Measurements from ENCODE around the gene PINLYP. TPM values are rescaled to one million over a fixed set of nuclear protein-coding genes. Genes with fewer than 3 reads are reported as not detected.

PINLYP gene
- total RNA-seq, 4 donors from 2014 or later: 7.5 to 45.7 (median 21.6) TPM

DNA sequence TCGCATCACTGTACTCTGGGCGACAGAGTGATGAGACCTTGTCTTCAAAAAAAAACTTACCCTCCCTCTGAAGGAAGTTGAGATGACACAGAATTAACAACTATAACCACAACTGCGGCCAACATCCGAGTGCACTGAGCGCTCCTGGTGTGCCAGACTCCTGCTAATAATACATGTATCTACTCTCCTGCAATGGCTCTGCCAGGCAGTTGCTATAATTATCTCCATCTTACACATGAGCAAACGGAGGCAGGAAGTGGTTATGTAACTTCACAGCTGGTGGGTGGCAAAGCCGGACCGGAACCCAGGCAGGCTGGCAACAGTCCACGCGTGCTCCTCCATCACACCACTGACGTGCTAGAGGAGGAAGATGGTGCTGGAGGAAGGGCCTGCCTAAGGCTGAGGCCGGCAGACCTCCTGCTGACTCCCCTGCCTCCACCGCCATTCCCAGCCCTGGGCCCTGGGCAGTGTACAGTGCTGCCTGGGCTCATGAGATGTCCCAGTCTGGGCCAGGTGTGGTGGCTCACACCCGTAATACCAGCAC, 12.8 kb upstream of the PINLYP start:
- WGBS, 2 donors: 56 to 65% methylated on average over 12 to 13 of the region's 14 CpGs
- Histone ChIP-seq H3K4me3 (no peak overlapping the region), H3K9me3 (no peaks in the 10 kb centered on the region), H3K27ac (peak overlapping the region in 3 of 4 donors; percentile 34 to 64 (median 59)), H3K27me3 (no peaks in the 10 kb centered on the region), H3K36me3 (peaks cover 0 to 38% (median 0%) of the 10 kb centered on the region in 3 donors), H3K4me1 (peaks cover 0 to 14% (median 4%) of the 10 kb centered on the region in 4 donors)
- peak; percentile 38 to 64 for DNase-seq (ENCODE audit: low spot score in 2 of 2)
- TF ChIP-seq POLR2A (IDR thresholded peaks at IDR 0.05) (no peak), EP300 (IDR thresholded peaks at IDR 0.05) (peak in 1 of 2 donors; percentile 82)

DNA sequence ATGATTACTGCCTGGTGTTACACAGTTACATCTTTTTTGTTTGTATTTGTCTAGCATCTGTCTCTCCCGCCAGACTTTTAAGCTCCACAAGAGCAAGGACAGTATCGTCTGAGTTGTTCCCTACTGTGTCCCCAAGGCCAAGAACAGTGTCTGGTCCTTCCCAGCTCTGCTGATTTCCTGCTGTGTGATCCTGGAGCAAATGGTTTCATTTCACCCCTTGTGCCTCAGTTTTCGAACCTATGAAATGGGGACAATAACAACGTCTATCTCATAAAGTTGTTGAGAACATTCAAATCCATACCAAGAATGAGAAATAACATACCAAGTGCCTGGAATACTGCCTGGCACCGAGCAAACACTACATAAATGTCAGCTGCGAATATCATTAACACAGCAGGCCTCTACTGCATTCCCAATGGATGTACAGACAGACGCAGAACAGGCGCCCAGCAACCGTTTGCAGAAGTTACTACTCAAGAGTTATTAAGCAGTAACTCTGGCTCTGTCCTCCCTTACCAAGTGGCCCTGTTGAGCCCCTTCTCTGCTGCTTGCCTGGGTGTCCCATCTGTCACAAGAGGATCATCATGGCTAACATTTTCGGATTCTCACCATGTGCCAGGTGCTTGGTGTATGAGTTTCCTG, 11.7 kb upstream of the PINLYP start:
- H3K27me3 ChIP-seq: no peaks in the 10 kb centered on the region
- H3K9me3 ChIP-seq: no peaks in the 10 kb centered on the region
- TF ChIP-seq, protein P1, sequence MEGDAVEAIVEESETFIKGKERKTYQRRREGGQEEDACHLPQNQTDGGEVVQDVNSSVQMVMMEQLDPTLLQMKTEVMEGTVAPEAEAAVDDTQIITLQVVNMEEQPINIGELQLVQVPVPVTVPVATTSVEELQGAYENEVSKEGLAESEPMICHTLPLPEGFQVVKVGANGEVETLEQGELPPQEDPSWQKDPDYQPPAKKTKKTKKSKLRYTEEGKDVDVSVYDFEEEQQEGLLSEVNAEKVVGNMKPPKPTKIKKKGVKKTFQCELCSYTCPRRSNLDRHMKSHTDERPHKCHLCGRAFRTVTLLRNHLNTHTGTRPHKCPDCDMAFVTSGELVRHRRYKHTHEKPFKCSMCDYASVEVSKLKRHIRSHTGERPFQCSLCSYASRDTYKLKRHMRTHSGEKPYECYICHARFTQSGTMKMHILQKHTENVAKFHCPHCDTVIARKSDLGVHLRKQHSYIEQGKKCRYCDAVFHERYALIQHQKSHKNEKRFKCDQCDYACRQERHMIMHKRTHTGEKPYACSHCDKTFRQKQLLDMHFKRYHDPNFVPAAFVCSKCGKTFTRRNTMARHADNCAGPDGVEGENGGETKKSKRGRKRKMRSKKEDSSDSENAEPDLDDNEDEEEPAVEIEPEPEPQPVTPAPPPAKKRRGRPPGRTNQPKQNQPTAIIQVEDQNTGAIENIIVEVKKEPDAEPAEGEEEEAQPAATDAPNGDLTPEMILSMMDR (IDR thresholded peaks at IDR 0.05): no peak
- TF ChIP-seq EP300 (IDR thresholded peaks at IDR 0.05): no peak
- TF ChIP-seq POLR2A (IDR thresholded peaks at IDR 0.05): no peak
- peaks cover 0 to 14% (median 4%) of the 10 kb centered on the region in 4 donors for H3K4me1 ChIP-seq
- no peak for DNase-seq (ENCODE audit: low spot score in 2 of 2)
- H3K4me3 ChIP-seq: no peak overlapping the region
- peaks cover 0 to 35% (median 0%) of the 10 kb centered on the region in 3 donors for H3K36me3 ChIP-seq
- WGBS, 2 donors: 78 to 84% methylated on average over 10 of the region's 10 CpGs
- H3K27ac ChIP-seq: no peak overlapping the region

DNA sequence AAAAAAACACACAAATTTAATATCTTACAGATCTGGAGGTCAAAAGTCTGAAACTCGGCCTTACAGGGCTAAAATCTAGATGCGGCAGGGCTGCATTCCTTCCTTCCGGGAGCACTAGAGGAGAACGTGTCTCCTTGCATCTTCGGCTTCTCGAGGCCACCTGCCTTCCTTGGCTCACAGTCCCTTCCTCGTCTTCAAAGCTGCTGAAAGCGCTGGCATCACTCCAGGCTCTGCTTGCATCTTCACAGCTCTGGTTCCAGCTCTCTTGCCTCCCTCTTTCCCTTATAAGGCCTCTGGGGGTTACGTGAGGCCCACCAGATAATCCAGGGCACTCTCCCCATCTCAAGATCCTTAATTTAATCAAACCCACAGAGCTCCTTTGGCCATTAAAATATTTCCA, 10.8 kb upstream of the PINLYP start:
- no peak for DNase-seq (ENCODE audit: low spot score in 2 of 2)
- WGBS, 2 donors: 76 to 82% methylated on average over 9 of the region's 9 CpGs
- no peak overlapping the region for H3K27ac ChIP-seq

DNA sequence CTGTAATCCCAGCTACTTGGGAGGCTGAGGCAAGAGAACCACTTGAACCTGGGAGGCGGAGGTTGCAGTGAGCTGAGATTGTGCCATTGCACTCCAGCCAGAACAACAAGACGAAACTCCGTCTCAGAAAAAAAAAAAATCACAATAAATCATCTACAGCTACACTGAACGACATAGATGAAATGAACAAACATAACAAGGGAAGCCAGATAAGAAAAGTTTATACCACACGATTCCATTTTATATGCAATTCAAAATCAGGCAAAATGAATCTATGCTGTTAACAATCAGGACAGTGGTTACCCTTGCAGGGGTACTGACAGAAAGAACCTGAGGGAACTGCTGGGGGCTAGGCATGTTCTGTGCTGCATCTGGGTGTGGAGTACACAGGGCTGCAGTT, 5.9 kb upstream of the PINLYP start:
- Histone ChIP-seq H3K4me1 (peaks cover 0 to 38% (median 9%) of the 10 kb centered on the region in 4 donors), H3K36me3 (peaks cover 0 to 36% (median 0%) of the 10 kb centered on the region in 3 donors), H3K9me3 (no peaks in the 10 kb centered on the region), H3K27ac (no peak overlapping the region), H3K4me3 (no peak overlapping the region), H3K27me3 (no peaks in the 10 kb centered on the region)
- DNase-seq (ENCODE audit: low spot score in 2 of 2): no peak
- WGBS, 2 donors: 89 to 90% methylated on average over 5 of the region's 5 CpGs
- no peak for TF ChIP-seq EP300 (IDR thresholded peaks at IDR 0.05)
- TF ChIP-seq, protein P1 (IDR thresholded peaks at IDR 0.05): no peak
- no peak for TF ChIP-seq POLR2A (IDR thresholded peaks at IDR 0.05)

More for the DNA sequence above, 10.8 kb upstream of the PINLYP start:
- Histone ChIP-seq H3K36me3 (peaks cover 0 to 30% (median 0%) of the 10 kb centered on the region in 3 donors), H3K4me1 (peaks cover 0 to 14% (median 4%) of the 10 kb centered on the region in 4 donors), H3K4me3 (no peak overlapping the region), H3K27me3 (no peaks in the 10 kb centered on the region), H3K9me3 (no peaks in the 10 kb centered on the region)
- no peak for TF ChIP-seq POLR2A (IDR thresholded peaks at IDR 0.05)
- TF ChIP-seq, protein P1 (IDR thresholded peaks at IDR 0.05): no peak
- no peak for TF ChIP-seq EP300 (IDR thresholded peaks at IDR 0.05)

DNA sequence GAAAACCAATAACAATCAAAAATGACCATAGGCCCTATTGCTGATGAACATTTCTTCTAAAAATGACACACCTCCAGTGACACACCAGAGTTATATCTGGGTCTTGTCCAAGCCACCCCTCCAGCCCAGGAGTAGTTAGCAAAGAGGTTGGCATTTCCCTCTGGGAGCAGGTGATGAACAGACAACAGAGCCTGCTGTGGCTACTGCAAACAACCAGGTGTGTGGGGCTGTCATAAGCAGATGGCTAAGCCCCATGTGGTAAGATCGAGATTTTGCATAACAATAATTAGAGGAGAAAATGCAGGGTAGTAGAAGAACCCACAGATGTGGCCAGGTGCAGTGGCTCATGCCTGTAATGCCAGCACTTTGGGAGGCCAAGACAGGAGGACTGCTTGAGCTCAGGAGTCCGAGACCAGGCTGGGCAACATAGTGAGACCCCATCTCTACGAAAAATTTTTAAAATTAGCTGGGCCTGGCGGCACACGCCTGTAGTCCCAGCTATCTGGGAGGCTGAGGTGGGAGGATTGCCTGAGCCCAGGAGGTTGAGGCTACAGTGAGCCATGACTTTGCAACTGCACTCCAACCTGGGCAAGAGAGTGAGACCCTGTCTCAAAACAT, 5.3 kb upstream of the PINLYP start:
- TF ChIP-seq, protein P1 (IDR thresholded peaks at IDR 0.05): no peak
- TF ChIP-seq POLR2A (IDR thresholded peaks at IDR 0.05): no peak
- H3K4me3 ChIP-seq: no peak overlapping the region
- H3K9me3 ChIP-seq: no peaks in the 10 kb centered on the region
- H3K27me3 ChIP-seq: no peaks in the 10 kb centered on the region
- H3K4me1 ChIP-seq: peaks cover 0 to 43% (median 12%) of the 10 kb centered on the region in 4 donors
- H3K36me3 ChIP-seq: peaks cover 0 to 36% (median 0%) of the 10 kb centered on the region in 3 donors
- WGBS, 2 donors: 79 to 81% methylated on average over 5 of the region's 5 CpGs
- no peak for DNase-seq (ENCODE audit: low spot score in 2 of 2)
- H3K27ac ChIP-seq: no peak overlapping the region

Data from tibial nerve (tissue), 4 donors.